ENCODE results near the gene PHRF1.

DNA sequence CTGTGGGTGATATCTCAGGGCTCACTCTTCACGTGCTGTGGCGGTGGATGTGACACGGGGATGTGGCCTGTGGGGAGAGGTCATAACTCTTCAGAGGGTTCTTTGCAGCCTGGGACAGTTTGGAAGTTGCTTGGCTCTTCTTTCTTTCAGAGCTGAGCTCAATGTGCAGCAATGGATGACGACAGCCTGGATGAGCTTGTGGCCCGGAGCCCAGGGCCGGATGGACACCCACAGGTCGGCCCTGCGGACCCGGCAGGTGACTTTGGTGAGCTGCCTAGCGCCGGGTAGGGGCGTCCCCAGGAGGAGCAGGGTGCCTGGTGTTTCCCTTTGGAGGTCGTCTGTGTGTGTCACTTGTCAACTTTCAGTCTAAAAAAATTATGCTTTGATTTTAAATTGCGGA, 5.1 kb downstream of the PHRF1 start:
- no peak for TF ChIP-seq POLR2A (IDR thresholded peaks at IDR 0.05)
- TF ChIP-seq, protein P1, sequence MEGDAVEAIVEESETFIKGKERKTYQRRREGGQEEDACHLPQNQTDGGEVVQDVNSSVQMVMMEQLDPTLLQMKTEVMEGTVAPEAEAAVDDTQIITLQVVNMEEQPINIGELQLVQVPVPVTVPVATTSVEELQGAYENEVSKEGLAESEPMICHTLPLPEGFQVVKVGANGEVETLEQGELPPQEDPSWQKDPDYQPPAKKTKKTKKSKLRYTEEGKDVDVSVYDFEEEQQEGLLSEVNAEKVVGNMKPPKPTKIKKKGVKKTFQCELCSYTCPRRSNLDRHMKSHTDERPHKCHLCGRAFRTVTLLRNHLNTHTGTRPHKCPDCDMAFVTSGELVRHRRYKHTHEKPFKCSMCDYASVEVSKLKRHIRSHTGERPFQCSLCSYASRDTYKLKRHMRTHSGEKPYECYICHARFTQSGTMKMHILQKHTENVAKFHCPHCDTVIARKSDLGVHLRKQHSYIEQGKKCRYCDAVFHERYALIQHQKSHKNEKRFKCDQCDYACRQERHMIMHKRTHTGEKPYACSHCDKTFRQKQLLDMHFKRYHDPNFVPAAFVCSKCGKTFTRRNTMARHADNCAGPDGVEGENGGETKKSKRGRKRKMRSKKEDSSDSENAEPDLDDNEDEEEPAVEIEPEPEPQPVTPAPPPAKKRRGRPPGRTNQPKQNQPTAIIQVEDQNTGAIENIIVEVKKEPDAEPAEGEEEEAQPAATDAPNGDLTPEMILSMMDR (IDR thresholded peaks at IDR 0.05), result no peak
